Ramos (cell line): ENCODE data around the gene LY6G6F.
"Not testable (repeated sequence)": the region's sequence is repeated elsewhere in the genome, so short reads cannot be mapped to it uniquely, and the experiment has no call there.

Experiments used
- in situ Hi-C: fragments of 300-500 bp; cut with MboI; formaldehyde crosslinking; loops from one replicate; pipeline ENCODE4 v1.14.3; 2022; ENCODE audit warnings: low sequenced_read_pairs; ENCODE audit not compliant: unreplicated experiment

LY6G6F gene

DNA sequence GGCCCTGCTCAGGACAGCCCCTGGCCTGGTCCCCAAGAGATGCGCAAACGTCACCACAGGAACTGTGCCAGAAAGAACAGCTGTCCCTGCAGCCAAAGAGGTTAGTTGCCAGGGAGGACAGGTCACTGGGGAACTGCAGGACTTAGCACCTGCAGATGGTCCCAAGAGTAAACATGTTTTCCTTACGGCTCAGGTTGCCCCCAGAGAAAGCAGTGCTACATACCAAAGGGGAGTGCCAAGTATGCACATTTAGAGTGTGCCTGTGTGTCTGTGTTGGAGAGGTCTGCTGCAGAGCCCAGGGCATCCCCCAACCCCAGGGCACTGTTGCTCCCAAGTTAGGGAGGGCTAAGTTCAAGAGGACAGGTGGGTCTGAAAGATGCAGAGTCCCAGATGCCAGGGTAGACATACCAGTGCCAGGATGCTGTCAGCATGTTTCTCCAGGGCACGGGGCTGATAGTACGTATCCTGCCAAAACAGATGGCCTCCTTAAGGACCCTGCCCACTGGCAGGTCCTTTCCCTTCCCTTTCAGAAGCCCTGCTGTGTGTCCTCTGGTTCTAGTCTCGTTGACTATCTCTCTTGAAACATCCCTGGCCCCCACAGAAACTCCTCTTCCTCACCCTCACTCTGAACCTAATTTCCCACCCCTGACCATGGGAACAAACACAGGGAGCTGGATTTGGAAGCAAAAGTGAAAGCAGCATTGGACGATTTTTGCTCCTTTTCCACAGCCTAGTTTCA, 4.8 kb upstream of the LY6G6F start:
- in situ Hi-C loops, result no loop called here

DNA sequence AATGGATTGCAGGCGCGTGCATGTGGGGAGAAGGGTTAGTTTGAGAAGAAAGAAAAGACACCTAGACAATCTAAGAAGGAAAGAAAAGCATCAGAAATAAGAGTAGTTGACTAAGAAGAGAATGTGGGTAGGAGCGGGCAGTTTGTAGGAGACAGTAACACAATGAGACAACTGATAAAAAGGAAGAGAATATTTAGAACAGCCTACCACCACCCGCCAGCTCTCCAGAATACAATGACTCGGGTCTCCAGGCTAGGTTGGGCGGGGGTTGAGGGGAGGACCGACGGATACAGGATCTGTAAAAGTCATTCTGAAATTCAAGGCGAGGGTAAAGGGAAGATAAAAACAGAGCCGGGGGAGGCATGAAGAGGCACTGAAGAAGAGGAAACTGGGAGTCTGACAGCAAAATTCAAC, 4.3 kb upstream of the LY6G6F start:
- in situ Hi-C loops, result no loop called here

DNA sequence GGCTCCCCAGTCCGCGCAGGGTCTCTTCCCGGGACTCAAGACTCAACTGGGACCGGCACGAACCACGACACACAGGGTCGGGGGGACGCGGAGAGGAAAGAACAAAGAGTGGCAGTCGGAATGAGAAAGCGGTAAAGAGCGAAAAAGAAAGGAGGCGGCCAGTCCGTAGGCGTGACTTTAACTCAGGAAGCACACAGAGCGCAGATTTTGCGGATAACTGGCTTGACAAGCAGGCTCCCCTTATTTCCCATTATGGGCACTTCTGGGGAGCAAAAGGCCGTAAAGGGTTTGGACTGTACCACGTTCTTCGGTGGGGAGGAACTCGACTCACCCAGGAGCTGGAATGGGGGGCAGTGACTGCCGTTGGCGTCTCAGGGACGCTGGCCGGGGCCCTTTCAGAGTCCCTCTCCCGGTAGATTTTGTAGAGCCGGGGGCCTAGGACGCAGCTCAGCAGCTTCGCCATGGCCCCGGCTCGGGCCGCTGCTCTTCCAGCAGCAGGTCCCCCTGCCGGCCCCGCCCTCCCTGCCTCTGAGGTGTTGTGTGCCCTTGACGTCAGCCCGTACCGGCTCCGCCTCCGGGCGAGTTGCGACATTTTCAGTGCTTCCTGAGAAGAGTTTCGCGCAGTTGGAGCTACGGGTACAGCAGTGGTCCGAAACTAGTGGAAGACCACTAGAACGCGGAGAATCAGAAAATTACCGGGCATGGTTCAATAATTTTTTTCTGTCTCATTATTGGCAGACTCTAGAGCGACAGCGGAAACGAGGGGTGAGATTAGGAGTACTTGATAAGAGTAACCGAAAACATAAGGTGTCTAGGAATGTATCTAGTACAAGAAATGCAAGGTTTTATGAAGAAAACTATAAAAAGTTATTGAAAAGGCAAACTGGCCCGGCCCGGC, 3.6 kb upstream of the LY6G6F start, which contains the start of gene ABHD16A:
Gene ABHD16A, minus strand, starts transcription at position 506 of the 898 bp plus-strand sequence. Its CDS starts 43 bp downstream, at position 463.
- in situ Hi-C loops, result no loop called here

DNA sequence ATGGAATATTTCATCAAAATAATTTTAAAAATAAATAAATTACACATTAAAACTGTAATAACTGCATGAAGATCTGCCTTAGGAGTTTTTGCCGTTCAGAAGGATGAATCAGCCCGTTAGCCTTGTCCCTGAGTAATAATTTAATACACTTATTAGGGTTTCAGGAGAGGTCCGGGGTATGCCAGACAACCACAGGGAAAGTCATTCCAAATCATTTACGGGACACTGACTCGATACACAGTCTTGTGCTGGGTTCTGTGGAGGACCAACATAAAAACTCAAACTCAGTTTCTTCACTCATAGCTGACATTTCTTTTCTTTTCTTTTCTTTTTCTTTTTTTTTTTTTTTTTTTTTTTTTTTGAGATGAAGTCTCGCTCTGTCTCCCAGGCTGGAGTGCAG, 735 bp upstream of the LY6G6F start:
- in situ Hi-C loops, result no loop called here

DNA sequence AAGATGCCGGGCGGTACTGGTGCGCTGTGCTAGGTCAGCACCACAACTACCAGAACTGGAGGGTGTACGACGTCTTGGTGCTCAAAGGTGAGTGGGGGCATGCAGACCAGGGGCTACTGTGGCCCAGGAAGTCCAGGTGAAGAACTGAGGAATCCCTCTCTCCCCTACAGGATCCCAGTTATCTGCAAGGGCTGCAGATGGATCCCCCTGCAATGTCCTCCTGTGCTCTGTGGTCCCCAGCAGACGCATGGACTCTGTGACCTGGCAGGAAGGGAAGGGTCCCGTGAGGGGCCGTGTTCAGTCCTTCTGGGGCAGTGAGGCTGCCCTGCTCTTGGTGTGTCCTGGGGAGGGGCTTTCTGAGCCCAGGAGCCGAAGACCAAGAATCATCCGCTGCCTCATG, 1.0 kb downstream of the LY6G6F start:
- in situ Hi-C loops, result no loop called here

DNA sequence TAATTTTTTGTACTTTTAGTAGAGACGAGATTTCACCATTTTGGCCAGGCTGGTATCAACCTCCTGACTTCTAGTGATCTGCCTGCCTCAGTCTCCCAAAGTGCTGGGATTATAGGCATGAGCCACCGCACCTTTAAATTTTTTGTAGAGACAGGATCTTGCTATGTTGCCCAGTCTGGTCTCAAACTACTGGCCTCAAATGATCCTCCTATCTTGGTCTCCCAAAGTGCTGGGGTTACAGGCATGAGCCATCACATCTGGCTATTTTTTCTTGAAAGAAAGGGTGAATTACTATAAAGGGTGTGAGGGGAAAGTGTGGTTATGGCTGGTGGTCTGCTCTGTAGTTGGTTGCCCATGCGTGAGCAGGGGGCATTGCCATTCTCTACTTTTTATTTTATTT, 1.6 kb downstream of the LY6G6F start:
- in situ Hi-C loops, result no loop called here

DNA sequence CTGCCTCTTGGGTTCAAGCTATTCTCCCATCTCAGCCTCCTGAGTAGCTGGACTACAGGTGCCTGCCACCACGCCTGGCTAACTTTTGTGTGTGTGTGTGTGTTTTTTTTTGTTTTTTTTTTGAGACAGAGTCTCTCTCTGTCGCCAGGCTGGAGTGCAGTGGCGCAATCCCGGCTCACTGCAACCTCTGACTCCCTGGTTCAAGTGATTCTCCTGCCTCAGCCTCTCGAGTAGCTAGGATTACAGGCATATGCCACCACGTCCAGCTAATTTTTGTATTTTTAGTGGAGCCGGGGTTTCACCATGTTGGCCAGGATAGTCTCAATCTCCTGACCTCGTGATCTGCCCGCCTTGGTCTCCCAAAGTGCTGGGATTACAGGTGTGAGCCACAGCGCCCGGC, 2.5 kb downstream of the LY6G6F start:
- in situ Hi-C loops, result not testable (repeated sequence)

DNA sequence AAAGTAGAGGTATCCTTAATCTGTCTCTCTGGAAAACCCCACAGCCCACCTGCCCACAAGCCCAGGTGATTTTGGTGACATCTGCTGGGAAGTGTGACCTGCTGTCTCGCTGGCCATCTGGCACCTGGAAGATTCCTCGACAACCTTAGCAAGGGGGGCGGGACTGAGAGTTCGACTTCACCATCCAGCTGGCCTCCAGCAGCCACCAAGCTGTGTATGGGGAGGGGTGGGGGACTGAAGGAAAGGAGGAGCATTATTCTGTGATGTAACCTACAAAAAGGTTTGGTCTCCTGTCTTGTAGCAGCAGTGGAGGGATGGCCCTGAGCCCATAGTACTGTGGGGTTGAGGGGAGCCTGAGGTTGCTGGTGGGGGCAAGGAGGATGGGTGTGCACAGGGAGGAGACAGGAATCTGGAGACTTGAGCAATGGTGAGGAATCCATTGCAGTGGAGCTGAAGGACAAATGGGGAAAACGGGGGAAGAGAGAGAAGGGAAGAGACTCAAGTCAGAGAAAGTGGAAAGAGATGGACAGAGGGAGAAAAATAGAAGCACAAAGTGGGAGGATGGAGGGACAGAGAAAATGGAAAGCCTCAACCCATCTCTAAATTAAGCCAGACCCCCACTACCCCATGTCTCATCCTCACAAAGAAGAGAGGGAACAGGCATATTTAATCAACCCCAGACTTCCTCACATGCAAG, 4.0 kb downstream of the LY6G6F start:
- in situ Hi-C loops, result no loop called here

DNA sequence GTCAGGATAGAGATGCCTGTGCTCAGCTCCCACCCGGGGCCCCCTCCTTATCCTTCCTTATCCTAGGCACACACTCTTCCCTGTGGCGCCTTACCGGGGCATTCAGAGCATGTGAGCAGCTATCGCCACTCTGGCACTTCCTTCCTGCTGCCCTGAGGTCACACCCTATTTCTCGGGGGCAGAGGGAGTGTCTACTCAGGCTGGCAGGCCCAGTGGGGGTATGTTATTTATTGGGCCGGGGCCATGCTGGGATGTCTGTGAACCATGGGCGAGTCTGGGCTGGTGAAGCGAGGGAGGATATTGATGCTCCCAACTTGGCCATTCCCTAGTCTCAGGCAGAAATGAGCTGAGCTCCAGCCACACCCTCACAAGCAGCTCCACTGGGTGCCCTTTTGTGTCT, 4.6 kb downstream of the LY6G6F start:
- in situ Hi-C loops, result no loop called here

DNA sequence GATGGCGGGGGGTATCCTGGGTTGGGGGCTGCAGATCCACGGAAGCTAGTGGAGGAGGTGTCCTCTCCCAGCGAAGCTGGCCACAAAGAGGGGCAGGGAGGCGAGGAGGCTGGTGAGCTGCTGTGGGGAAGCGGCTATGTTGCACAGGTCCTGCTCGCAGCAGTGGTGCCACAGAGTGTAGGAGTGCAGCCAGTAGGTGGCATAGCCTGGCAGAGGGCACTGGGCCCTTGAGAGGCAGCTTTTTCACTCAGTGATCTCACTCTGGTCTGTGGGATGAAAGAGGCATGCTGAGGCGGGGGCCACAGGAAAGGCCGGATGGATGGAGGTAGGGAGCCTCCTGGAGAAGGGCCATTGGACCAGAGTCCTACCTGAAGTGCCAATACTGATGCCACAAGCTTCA, 5.6 kb downstream of the LY6G6F start:
- in situ Hi-C loops, result no loop called here

DNA sequence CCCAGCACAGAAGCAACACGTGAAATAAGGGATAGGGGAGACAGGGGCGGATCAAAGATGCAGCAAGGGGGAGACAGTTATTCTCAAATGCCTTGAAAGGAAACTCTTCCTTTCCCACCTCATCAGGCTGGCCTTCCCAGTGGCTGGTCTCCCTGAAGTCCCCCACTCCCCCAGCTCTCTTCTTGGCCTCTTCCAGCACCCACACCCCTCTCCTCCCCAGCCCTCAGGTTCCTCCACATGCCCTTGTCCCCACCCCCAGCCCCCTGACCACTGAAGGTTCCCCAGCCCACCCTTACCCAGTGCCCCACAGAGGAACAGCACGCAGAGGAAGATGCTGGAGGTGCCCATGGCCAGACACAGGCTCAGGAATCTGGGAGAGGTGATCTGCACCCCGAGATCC, 6.8 kb downstream of the LY6G6F start:
- in situ Hi-C loops, result no loop called here

DNA sequence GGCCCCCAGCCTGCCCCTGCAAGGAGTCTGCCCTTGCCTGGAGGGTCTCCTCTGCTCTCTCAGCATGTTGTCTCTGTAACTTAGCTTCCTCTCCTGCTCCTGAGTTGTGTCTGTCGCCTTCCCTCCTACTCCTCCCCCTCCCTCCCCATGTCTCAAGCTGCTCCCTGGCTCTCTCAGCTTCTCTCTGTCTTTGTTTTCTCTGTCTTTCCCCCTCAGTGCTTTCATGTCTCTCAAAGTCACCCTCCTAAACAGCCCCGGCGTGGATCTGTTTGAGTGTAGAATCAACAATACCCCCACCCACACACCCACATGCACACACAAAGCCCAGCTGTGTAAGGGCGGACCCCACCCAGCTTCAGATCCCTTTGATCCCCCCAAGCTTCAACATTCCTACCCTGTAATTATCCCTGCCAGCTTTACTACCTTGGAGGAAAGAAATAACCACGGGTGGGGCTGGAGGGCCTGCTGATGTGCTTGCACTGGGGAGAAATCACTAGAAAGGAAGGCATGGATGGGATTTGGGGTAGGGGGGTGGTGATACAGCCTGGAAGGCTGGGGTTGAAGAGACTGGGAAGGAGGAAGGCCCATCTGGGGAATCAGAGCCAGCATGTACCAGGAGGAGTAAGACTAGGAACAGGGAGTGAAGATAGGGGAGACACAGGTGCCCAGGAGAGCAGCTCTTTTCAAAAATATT, 7.5 kb downstream of the LY6G6F start:
- in situ Hi-C loops, result no loop called here

DNA sequence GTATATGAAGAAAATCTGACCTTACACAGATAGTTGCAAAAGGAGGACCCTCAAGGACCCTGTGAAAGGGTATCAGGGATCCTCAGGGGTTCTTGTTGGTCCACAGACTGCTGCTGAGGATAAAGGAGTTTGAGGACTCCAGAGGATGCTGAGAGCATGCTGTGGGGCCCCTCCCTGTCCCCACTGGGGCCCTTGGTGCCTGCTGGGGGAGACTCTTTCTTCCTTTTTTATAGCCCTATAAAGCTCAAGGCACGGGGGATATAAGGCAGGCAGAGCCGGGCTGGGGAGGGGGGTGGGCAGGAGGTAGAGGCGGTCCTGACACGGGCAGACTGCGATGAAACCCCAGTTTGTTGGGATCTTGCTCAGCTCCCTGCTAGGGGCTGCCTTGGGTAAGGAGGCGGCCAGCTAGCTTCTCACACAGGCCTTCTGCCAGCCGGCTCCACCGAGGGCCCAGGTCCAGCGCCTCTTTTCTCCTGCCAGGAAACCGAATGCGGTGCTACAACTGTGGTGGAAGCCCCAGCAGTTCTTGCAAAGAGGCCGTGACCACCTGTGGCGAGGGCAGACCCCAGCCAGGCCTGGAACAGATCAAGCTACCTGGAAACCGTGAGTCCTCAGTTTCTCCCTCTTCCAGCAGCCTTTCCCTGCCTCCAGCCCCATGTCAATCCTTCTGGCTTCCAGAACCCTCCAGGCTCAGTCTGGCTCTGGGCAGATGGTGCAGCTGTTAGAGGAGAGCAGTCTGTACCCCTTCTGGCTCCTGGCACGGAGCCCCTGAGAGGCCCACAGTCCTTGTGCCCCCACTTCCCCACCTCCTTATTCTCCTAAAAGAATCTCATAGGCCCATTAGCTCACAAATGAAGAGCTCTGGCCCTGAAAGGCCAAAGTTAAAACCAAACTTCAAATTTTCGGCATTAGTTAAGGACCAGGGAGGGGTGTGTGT, 8.6 kb downstream of the LY6G6F start, which contains the start of gene LY6G6D:
Gene LY6G6D, plus strand, starts transcription at position 327 of the 937 bp plus-strand sequence. Its CDS starts 8 bp downstream, at position 335.
- in situ Hi-C loops, result no loop called here

DNA sequence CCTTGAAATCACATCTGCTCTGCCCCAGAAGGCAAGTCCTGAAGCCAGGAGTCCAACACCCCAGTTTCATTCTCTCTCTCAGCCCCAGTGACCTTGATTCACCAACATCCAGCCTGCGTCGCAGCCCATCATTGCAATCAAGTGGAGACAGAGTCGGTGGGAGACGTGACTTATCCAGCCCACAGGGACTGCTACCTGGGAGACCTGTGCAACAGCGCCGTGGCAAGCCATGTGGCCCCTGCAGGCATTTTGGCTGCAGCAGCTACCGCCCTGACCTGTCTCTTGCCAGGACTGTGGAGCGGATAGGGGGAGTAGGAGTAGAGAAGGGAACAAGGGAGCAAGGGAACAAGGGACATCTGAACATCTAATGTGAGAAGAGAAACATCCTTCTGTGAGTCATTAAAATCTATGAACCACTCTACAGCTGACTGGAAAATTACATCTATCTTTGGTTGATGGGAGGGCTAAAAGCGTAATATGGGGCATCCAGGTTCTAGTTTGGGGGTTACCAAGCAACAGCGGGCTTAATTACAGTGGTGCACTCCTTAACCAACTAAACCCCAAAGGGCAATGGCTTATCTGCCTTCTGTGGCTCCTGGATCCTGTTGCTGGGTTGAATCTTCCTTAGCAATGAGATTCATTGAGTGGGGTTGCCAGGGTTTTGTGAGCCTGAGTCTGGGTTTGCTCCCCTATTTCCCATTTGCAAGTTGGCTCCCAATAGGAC, 11.0 kb downstream of the LY6G6F start:
- in situ Hi-C loops, result no loop called here

DNA sequence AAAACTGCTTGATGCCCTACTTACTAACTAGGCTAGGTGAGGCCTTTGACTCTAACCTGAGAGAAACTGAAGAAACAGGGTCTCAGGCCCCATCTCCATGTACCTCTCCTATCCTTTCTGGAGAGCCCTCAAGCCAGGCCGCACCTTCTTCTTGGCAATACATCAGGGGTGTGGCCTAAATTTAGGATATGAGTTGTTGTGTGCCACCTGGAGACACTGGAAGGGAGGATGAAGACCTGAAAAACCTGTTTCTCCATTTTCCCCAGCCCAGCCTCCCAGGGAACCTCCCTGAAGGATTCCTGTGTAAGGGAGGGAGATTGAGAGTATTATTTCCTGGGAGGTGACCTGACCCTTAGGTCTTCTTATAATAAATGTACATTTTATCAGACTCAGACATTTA, 11.6 kb downstream of the LY6G6F start:
- in situ Hi-C loops, result no loop called here

DNA sequence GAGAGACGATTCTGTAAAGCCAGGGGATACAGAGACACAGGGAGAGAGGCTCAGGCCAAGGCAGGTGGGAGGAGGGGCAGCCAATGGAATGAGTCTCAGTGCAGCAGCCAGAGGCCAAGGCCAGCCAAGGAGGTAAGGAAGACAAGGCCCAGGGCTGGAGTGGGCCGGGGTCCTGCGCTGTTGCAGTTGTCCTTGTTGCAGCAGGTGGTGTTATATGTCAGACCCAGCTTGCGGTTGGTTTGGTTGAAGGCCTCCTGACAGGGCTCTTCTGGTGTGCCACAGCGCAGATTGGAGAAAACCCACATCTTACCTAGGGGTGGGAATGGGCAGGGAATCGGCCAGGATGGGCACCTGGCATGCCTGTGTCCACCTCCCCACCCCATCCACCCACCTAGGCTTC, 12.3 kb downstream of the LY6G6F start:
- in situ Hi-C loops, result no loop called here

DNA sequence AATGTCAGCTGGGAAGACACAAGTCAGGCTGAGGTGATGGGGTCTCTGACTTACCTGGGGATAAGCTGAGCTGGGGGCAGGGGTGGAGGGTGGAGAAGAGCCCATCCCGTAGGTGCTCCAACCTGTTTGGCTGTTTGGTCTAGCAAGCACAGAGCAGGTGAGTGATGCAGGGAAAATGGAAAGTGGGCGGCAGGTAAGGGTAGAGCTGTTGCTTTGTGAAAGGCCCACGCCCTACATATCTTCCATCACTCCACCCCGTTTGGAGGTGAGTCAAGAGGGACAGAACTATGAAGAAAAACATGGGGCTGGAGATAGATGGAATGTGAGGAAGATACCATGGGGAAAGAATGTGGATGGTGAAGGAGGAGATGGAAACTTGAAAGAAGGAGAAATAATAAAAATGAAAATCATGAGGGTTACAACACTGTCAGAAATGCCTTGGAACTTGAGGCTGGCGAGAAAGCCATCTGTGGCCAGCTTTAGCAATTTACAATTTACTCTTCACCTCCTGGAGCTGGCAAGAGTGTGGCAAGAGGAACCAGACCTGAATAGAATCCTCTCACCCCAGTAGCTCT, 13.6 kb downstream of the LY6G6F start:
- in situ Hi-C loops, result no loop called here

DNA sequence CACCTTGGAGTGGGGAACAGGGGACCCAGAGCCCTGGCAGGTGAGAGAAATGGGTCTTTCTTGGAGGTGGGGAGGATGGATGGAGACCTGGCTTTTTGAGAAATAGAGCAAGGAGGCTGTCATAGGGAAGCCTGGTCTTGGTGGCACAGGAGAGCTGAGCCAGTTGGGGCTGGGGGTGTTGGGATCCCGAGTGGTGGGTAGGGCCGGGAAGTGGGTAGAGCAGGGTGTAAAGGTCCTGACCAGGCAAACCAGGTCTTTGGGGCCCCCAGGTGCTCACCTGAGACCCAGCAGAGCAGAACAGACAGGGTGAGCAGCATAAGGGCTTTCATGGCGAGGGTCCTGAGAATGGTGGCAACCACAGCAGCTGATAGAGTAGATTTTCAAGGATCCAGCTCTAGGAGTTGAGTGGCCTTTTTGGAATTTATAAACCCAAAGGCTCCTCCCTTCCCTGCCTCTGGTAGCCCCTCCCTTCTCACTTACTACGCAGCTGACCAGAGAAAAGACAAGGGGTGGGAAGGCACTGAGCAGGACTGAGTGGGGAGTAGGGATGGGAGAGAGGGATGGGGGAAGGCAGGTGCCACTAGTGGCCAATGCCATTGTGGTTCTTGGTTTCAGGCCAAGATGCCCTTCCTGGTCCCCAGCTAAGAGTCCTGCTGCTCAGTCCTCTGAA, 14.8 kb downstream of the LY6G6F start, which contains the start of gene LY6G6C:
Gene LY6G6C, minus strand, starts transcription at position 396 of the 670 bp plus-strand sequence. Its CDS starts 67 bp downstream, at position 329.
- in situ Hi-C loops, result no loop called here
